Measurements from ENCODE around the gene UBR1.
A peak's percentile ranks its signal among the peaks of the same experiment; 100 is the strongest.

The UBR1 gene

GRCh38 chr15:43146184-43146583 lies 40.3 kb upstream of the UBR1 start:
- Histone ChIP-seq H3K4me3 (IDR thresholded peaks at IDR 0.05; ENCODE audit: insufficient read depth, low read depth, low read length) (no peak overlapping the region), H2AFZ (ENCODE audit: low read depth) (no peak overlapping the region), H3K9ac (no peak overlapping the region), H3K27ac (no peak overlapping the region), H3K79me2 (ENCODE audit: insufficient read depth, low read depth) (no peaks in the 10 kb centered on the region), H3K27me3 (ENCODE audit: insufficient read depth, low read depth) (no peaks in the 10 kb centered on the region), H4K20me1 (ENCODE audit: insufficient read depth) (no peaks in the 10 kb centered on the region), H3K36me3 (ENCODE audit: insufficient read depth) (no peaks in the 10 kb centered on the region), H3K4me2 (no peak overlapping the region), H3K4me1 (ENCODE audit: low read depth, poor library complexity, severe bottlenecking) (peaks cover 12% of the 10 kb centered on the region)
- TF ChIP-seq CTCF (conservative IDR thresholded peaks at IDR 0.05; ENCODE audit: low read depth, low read length): no peak

- H3K4me2 ChIP-seq: no peak overlapping the region
- H3K79me2 ChIP-seq (ENCODE audit: insufficient read depth, low read depth): no peaks in the 10 kb centered on the region
- H4K20me1 ChIP-seq (ENCODE audit: insufficient read depth): no peaks in the 10 kb centered on the region
- no peaks in the 10 kb centered on the region for H3K27me3 ChIP-seq (ENCODE audit: insufficient read depth, low read depth)
- no peak overlapping the region for H3K4me3 ChIP-seq (IDR thresholded peaks at IDR 0.05; ENCODE audit: insufficient read depth, low read depth, low read length)
- no peak overlapping the region for H2AFZ ChIP-seq (ENCODE audit: low read depth)
- H3K9ac ChIP-seq: no peak overlapping the region
- H3K36me3 ChIP-seq (ENCODE audit: insufficient read depth): no peaks in the 10 kb centered on the region
- H3K27ac ChIP-seq: no peak overlapping the region
- TF ChIP-seq CTCF (conservative IDR thresholded peaks at IDR 0.05; ENCODE audit: low read depth, low read length): no peak
- peaks cover 12% of the 10 kb centered on the region for H3K4me1 ChIP-seq (ENCODE audit: low read depth, poor library complexity, severe bottlenecking)
These were observed 38.7 kb upstream of the UBR1 start for GRCh38 chr15:43144512-43144911.

- Histone ChIP-seq H3K79me2 (ENCODE audit: insufficient read depth, low read depth) (no peaks in the 10 kb centered on the region), H3K27me3 (ENCODE audit: insufficient read depth, low read depth) (no peaks in the 10 kb centered on the region), H3K27ac (no peak overlapping the region), H2AFZ (ENCODE audit: low read depth) (no peak overlapping the region), H4K20me1 (ENCODE audit: insufficient read depth) (no peaks in the 10 kb centered on the region), H3K4me3 (IDR thresholded peaks at IDR 0.05; ENCODE audit: insufficient read depth, low read depth, low read length) (no peak overlapping the region), H3K9ac (no peak overlapping the region), H3K4me1 (ENCODE audit: low read depth, poor library complexity, severe bottlenecking) (peaks cover 12% of the 10 kb centered on the region), H3K36me3 (ENCODE audit: insufficient read depth) (no peaks in the 10 kb centered on the region), H3K4me2 (no peak overlapping the region)
- TF ChIP-seq CTCF (conservative IDR thresholded peaks at IDR 0.05; ENCODE audit: low read depth, low read length): no peak
These were observed 37.5 kb upstream of the UBR1 start for GRCh38 chr15:43143203-43143941.

GRCh38 chr15:43135351-43135750 lies 29.5 kb upstream of the UBR1 start:
- Histone ChIP-seq H4K20me1 (ENCODE audit: insufficient read depth) (no peaks in the 10 kb centered on the region), H3K27ac (no peak overlapping the region), H3K79me2 (ENCODE audit: insufficient read depth, low read depth) (peaks cover 14% of the 10 kb centered on the region; the same call in 1 of the 2 replicates), H3K9ac (no peak overlapping the region), H3K27me3 (ENCODE audit: insufficient read depth, low read depth) (no peaks in the 10 kb centered on the region), H2AFZ (ENCODE audit: low read depth) (no peak overlapping the region), H3K4me3 (IDR thresholded peaks at IDR 0.05; ENCODE audit: insufficient read depth, low read depth, low read length) (no peak overlapping the region), H3K36me3 (ENCODE audit: insufficient read depth) (peaks cover 11% of the 10 kb centered on the region; the same call in 1 of the 2 replicates), H3K4me2 (peak overlapping the region; percentile 98; the same call in 1 of the 2 replicates), H3K4me1 (ENCODE audit: low read depth, poor library complexity, severe bottlenecking) (peaks cover 21% of the 10 kb centered on the region)
- no peak for TF ChIP-seq CTCF (conservative IDR thresholded peaks at IDR 0.05; ENCODE audit: low read depth, low read length)

Data from KMS-11 (cell line).